Measurements from ENCODE around the gene GLDN.

GLDN gene

GRCh38 chr15:51341366-51342226 is at the start of gene GLDN:
Gene GLDN, plus strand, starts transcription at chr15:51341655. Its CDS starts 30 bp downstream, at chr15:51341685.
- FAIRE-seq: no peak

- FAIRE-seq: no peak
Observed at GRCh38 chr15:51298620-51299019, 42.8 kb upstream of the GLDN start.

GRCh38 chr15:51299187-51300015 is 42.1 kb upstream of the GLDN start:
- FAIRE-seq: no peak

- no peak for FAIRE-seq
Observed at GRCh38 chr15:51302480-51302879, 39.0 kb upstream of the GLDN start.

GRCh38 chr15:51303462-51303980 is 37.9 kb upstream of the GLDN start:
- no peak for FAIRE-seq

GRCh38 chr15:51307325-51307724 is 34.1 kb upstream of the GLDN start:
- FAIRE-seq: no peak

GRCh38 chr15:51307811-51308210 is 33.6 kb upstream of the GLDN start:
- no peak for FAIRE-seq

GRCh38 chr15:51310064-51310463 is 31.4 kb upstream of the GLDN start:
- no peak for FAIRE-seq

GRCh38 chr15:51311510-51311909 is 29.9 kb upstream of the GLDN start:
- FAIRE-seq: no peak

GRCh38 chr15:51312166-51313073 is 29.0 kb upstream of the GLDN start:
- FAIRE-seq: no peak

- no peak for FAIRE-seq
Observed at GRCh38 chr15:51313074-51313393, 28.4 kb upstream of the GLDN start.

GRCh38 chr15:51313644-51314280 is 27.7 kb upstream of the GLDN start:
- no peak for FAIRE-seq

GRCh38 chr15:51314391-51315337 is 26.8 kb upstream of the GLDN start:
- no peak for FAIRE-seq

- no peak for FAIRE-seq
Observed at GRCh38 chr15:51315726-51316125, 25.7 kb upstream of the GLDN start.

GRCh38 chr15:51316636-51317035 is 24.8 kb upstream of the GLDN start:
- no peak for FAIRE-seq

- FAIRE-seq: no peak
Observed at GRCh38 chr15:51318382-51319150, 22.9 kb upstream of the GLDN start.

GRCh38 chr15:51319539-51319938 is 21.9 kb upstream of the GLDN start:
- FAIRE-seq: no peak

- FAIRE-seq: no peak
Observed at GRCh38 chr15:51320843-51321242, 20.6 kb upstream of the GLDN start.

- no peak for FAIRE-seq
Observed at GRCh38 chr15:51321316-51321715, 20.1 kb upstream of the GLDN start.

All from endometrium (tissue), 2 donors.